Astrocyte (in vitro differentiated cells and primary cell): ENCODE measurements around the gene CLDN19.
"Not testable (repeated sequence)": the region's sequence is repeated elsewhere in the genome, so short reads cannot be mapped to it uniquely, and the experiment has no call there.

ENCODE experiments used
- EZH2 ChIP-seq: IDR thresholded peaks from 2 replicates; pipeline ENCODE4 v1.6.1; 2012; ENCODE audit warnings: mild to moderate bottlenecking, low read length, inconsistent platforms; ENCODE audit not compliant: insufficient read depth
- TF ChIP-seq, protein P1 (sequence below): IDR thresholded peaks from 2 replicates; pipeline ENCODE4 v1.5.1; 2011; ENCODE audit warnings: low read depth, mild to moderate bottlenecking, inconsistent platforms, low read length, moderate library complexity; ENCODE audit not compliant: insufficient read depth

DNA sequence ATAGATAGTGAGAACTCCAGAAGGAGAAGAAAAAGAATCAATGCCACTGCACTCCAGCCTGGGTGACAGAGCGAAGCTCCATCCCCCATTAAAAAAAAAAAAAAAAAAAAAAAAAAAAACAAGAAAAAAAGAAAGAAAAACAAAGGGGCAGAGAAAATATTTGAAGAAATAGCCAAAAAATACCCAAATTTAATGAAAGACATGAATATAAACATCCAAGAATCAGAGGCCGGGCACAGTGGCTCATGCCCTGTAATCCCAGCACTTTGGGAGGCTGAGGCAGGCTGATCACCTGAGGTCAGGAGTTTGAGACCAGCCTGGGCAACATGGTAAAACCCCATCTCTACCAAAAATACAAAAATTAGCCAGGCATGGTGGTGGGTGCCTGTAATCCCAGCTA is 17.6 kb downstream of the CLDN19 start:
- TF ChIP-seq, protein P1, sequence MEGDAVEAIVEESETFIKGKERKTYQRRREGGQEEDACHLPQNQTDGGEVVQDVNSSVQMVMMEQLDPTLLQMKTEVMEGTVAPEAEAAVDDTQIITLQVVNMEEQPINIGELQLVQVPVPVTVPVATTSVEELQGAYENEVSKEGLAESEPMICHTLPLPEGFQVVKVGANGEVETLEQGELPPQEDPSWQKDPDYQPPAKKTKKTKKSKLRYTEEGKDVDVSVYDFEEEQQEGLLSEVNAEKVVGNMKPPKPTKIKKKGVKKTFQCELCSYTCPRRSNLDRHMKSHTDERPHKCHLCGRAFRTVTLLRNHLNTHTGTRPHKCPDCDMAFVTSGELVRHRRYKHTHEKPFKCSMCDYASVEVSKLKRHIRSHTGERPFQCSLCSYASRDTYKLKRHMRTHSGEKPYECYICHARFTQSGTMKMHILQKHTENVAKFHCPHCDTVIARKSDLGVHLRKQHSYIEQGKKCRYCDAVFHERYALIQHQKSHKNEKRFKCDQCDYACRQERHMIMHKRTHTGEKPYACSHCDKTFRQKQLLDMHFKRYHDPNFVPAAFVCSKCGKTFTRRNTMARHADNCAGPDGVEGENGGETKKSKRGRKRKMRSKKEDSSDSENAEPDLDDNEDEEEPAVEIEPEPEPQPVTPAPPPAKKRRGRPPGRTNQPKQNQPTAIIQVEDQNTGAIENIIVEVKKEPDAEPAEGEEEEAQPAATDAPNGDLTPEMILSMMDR: not testable (repeated sequence)
- not testable (repeated sequence) for TF ChIP-seq EZH2
